Subcutaneous abdominal adipose tissue (tissue), 5 donors: Measurements from ENCODE around the gene FAT4.

Source experiments
- H3K27ac ChIP-seq: one replicate; pipeline ENCODE4 v1.7.0; 2013; ENCODE audit warnings: low read depth, mild to moderate bottlenecking, inconsistent platforms, low read length, moderate library complexity
- H3K27me3 ChIP-seq, 5 donors: one replicate each; pipeline ENCODE4 v1.7.0; 2013; ENCODE audit warnings: low read length in 5 of 5, inconsistent platforms in 1 of 5; ENCODE audit not compliant: control insufficient read depth in 5 of 5, insufficient read depth in 4 of 5
- H3K36me3 ChIP-seq, 5 donors: one replicate each; pipeline ENCODE4 v1.7.0; 2013; ENCODE audit warnings: low read length in 5 of 5; ENCODE audit not compliant: control insufficient read depth in 5 of 5, insufficient read depth in 5 of 5
- H3K4me1 ChIP-seq, 5 donors: one replicate each; pipeline ENCODE4 v1.7.0; 2013; ENCODE audit warnings: low read length in 5 of 5, mild to moderate bottlenecking in 3 of 5, moderate library complexity in 1 of 5; ENCODE audit not compliant: control insufficient read depth in 5 of 5, insufficient read depth in 5 of 5
- H3K4me3 ChIP-seq, 5 donors: one replicate each; pipeline ENCODE4 v1.7.0; 2013; ENCODE audit warnings: low read length in 5 of 5, low read depth in 1 of 5
- H3K9ac ChIP-seq, 5 donors: one replicate each; pipeline ENCODE4 v1.7.0; 2013; ENCODE audit warnings: low read length in 5 of 5, mild to moderate bottlenecking in 4 of 5, moderate library complexity in 3 of 5
- H3K9me3 ChIP-seq, 5 donors: one replicate each; pipeline ENCODE4 v1.7.0; 2013; ENCODE audit warnings: low read length in 5 of 5; ENCODE audit not compliant: control insufficient read depth in 5 of 5
- donor health status: healthy.
- donor health status: healthy.
- donor health status: healthy.
- donor health status: healthy.
- donor health status: healthy.

FAT4 gene

DNA sequence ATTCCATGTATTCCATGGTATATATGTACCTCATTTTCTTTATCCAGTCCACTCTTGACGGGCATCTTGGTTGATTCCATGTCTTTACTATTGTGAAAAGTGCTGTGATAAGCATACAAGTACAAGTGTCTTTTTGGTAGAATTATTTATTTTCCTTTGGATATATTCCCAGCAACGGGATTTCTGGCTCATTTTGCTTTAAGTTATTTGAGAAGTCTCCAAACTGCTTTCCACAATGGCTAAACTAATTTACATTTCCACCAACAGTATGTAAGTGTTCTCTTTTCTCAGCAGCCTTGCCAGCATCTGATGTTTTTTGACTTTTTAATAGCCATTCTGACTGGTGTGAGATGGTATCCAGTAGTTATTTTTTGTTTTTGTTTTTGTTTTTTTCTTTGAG, 17.6 kb upstream of the FAT4 start:
- H3K27me3 ChIP-seq: no peaks in the 10 kb centered on the region
- no peaks in the 10 kb centered on the region for H3K36me3 ChIP-seq
- no peaks in the 10 kb centered on the region for H3K9me3 ChIP-seq
- H3K27ac ChIP-seq: no peak overlapping the region
- H3K9ac ChIP-seq: no peak overlapping the region
- no peak overlapping the region for H3K4me3 ChIP-seq
- no peaks in the 10 kb centered on the region for H3K4me1 ChIP-seq

DNA sequence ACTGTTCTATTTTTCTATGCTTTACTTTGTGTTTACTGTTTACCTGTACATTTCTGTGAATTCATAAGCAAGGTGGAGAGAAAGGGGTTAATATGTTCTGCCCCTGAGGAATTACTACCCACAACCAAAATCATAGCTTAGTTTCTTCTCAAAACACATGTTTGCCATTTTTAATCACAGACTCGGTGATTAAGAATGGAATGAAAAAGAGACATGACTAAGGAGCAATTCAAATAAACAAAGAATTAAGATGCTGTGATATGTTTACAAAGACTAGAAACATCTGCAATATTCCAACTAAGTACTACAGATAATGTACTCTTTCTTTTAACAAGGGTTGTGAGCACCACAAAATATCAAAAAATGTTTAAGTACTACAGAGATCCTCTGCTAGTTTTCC, 11.7 kb upstream of the FAT4 start:
- no peaks in the 10 kb centered on the region for H3K4me1 ChIP-seq

GRCh38 chr4:125303821-125304220, 10.9 kb upstream of the FAT4 start:
- Histone ChIP-seq H3K4me3 (no peak overlapping the region), H3K4me1 (no peaks in the 10 kb centered on the region), H3K36me3 (no peaks in the 10 kb centered on the region), H3K27me3 (no peaks in the 10 kb centered on the region), H3K9ac (no peak overlapping the region), H3K27ac (no peak overlapping the region), H3K9me3 (no peaks in the 10 kb centered on the region)

More for the DNA sequence above, 11.7 kb upstream of the FAT4 start:
- H3K27me3 ChIP-seq: no peaks in the 10 kb centered on the region
- no peaks in the 10 kb centered on the region for H3K9me3 ChIP-seq
- no peak overlapping the region for H3K4me3 ChIP-seq
- no peak overlapping the region for H3K9ac ChIP-seq
- H3K27ac ChIP-seq: no peak overlapping the region
- no peaks in the 10 kb centered on the region for H3K36me3 ChIP-seq

DNA sequence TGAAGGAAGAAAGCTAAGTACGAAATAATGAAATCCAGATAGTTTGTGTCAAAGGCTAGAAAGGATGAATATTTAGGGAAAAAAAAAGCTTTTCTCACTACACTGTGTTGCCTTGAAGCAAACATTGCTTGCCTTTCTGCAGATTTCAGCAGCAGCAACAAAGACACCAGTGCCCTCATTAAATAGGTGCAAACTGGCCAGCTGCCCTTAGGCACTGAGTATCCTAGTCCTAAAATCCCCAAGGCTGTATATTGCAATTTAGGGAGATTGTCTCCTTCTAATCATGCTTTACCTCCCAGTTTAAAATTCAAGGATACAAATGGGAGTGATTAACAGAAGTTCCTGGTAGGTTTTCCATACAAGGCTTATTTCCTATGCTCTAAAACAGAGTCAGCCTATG, 8.6 kb upstream of the FAT4 start:
- peaks cover 0 to 3% (median 0%) of the 10 kb centered on the region in 5 donors for H3K9me3 ChIP-seq
- no peak overlapping the region for H3K27ac ChIP-seq
- H3K9ac ChIP-seq: no peak overlapping the region

GRCh38 chr4:125306533-125306932, 8.2 kb upstream of the FAT4 start:
- Histone ChIP-seq H3K4me3 (no peak overlapping the region), H3K4me1 (no peaks in the 10 kb centered on the region), H3K27me3 (no peaks in the 10 kb centered on the region), H3K27ac (no peak overlapping the region), H3K9ac (no peak overlapping the region), H3K36me3 (no peaks in the 10 kb centered on the region), H3K9me3 (peaks cover 0 to 3% (median 0%) of the 10 kb centered on the region in 5 donors)

More for the DNA sequence above, 8.6 kb upstream of the FAT4 start:
- no peaks in the 10 kb centered on the region for H3K36me3 ChIP-seq
- no peak overlapping the region for H3K4me3 ChIP-seq
- no peaks in the 10 kb centered on the region for H3K27me3 ChIP-seq
- H3K4me1 ChIP-seq: no peaks in the 10 kb centered on the region

- no peak overlapping the region for H3K9ac ChIP-seq
- peaks cover 0 to 4% (median 0%) of the 10 kb centered on the region in 5 donors for H3K27me3 ChIP-seq
- H3K27ac ChIP-seq: no peak overlapping the region
- H3K4me1 ChIP-seq: peaks cover 7 to 26% (median 19%) of the 10 kb centered on the region in 5 donors
- H3K4me3 ChIP-seq: no peak overlapping the region
- peaks cover 0 to 3% (median 0%) of the 10 kb centered on the region in 5 donors for H3K9me3 ChIP-seq
- no peaks in the 10 kb centered on the region for H3K36me3 ChIP-seq
Measured at GRCh38 chr4:125311503-125311902, 3.3 kb upstream of the FAT4 start.

- Histone ChIP-seq H3K27ac (no peak overlapping the region), H3K27me3 (peaks cover 0 to 11% (median 0%) of the 10 kb centered on the region in 5 donors), H3K36me3 (peaks cover 0 to 3% (median 0%) of the 10 kb centered on the region in 5 donors), H3K9ac (no peak overlapping the region), H3K9me3 (peaks cover 0 to 3% (median 0%) of the 10 kb centered on the region in 5 donors), H3K4me3 (no peak overlapping the region), H3K4me1 (peaks cover 10 to 46% (median 35%) of the 10 kb centered on the region in 5 donors)
Measured at GRCh38 chr4:125313497-125313896, 1.3 kb upstream of the FAT4 start.

- Histone ChIP-seq H3K36me3 (peaks cover 0 to 7% (median 0%) of the 10 kb centered on the region in 5 donors), H3K9me3 (peaks cover 0 to 3% (median 0%) of the 10 kb centered on the region in 5 donors), H3K4me1 (peaks cover 10 to 52% (median 35%) of the 10 kb centered on the region in 5 donors), H3K27me3 (peaks cover 0 to 11% (median 0%) of the 10 kb centered on the region in 5 donors), H3K27ac (peak overlapping the region; percentile 90), H3K4me3 (peak overlapping the region; percentile 66 to 93 (median 91)), H3K9ac (peak overlapping the region in 3 of 5 donors; percentile 16 to 49 (median 34))
Measured at GRCh38 chr4:125313989-125314667, 627 bp upstream of the FAT4 start.

- peaks cover 10 to 55% (median 35%) of the 10 kb centered on the region in 5 donors for H3K4me1 ChIP-seq
- peak overlapping the region; percentile 59 to 84 (median 80) for H3K9ac ChIP-seq
- peak overlapping the region; percentile 90 for H3K27ac ChIP-seq
- H3K9me3 ChIP-seq: peaks cover 0 to 1% (median 0%) of the 10 kb centered on the region in 5 donors
- peaks cover 0 to 11% (median 0%) of the 10 kb centered on the region in 5 donors for H3K27me3 ChIP-seq
- peaks cover 0 to 9% (median 0%) of the 10 kb centered on the region in 5 donors for H3K36me3 ChIP-seq
- H3K4me3 ChIP-seq: peak overlapping the region; percentile 90 to 93 (median 91)
Measured at GRCh38 chr4:125315576-125316400, 1.0 kb downstream of the FAT4 start.

DNA sequence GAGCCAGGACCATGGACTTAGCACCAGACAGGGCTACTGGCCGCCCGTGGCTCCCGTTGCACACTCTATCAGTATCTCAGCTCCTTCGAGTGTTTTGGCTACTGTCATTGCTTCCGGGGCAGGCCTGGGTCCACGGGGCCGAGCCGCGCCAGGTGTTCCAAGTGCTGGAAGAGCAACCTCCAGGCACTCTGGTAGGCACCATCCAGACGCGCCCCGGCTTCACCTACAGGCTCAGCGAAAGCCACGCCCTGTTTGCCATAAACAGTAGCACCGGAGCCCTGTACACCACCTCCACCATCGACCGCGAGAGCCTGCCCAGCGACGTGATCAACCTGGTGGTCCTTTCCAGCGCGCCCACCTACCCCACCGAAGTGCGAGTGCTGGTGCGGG, 1.6 kb downstream of the FAT4 start:
- H3K27me3 ChIP-seq: peaks cover 0 to 11% (median 0%) of the 10 kb centered on the region in 5 donors
- H3K4me1 ChIP-seq: peaks cover 10 to 57% (median 35%) of the 10 kb centered on the region in 5 donors
- peaks cover 0 to 9% (median 0%) of the 10 kb centered on the region in 5 donors for H3K36me3 ChIP-seq
- no peaks in the 10 kb centered on the region for H3K9me3 ChIP-seq
- H3K9ac ChIP-seq: peak overlapping the region in 4 of 5 donors; percentile 59 to 84 (median 71)
- peak overlapping the region; percentile 90 to 93 (median 91) for H3K4me3 ChIP-seq
- H3K27ac ChIP-seq: peak overlapping the region; percentile 90
